ENCODE results near the gene DDX50.

Gene DDX50

GRCh38 chr10:68870545-68871104 lies 30.5 kb upstream of the DDX50 start:
- Histone ChIP-seq H3K9ac (ENCODE audit: low read length) (no peak overlapping the region), H3K27ac (ENCODE audit: low read depth, low read length) (no peak overlapping the region), H2BK120ac (ENCODE audit: insufficient read depth, low read length, poor library complexity) (no peak overlapping the region), H3K27me3 (ENCODE audit: insufficient read depth, low read length) (no peaks in the 10 kb centered on the region), H3K36me3 (ENCODE audit: control insufficient read depth in 1 of 2, insufficient read depth in 2 of 2, low read length in 2 of 2) (no peaks in the 10 kb centered on the region), H3K79me2 (ENCODE audit: control insufficient read depth, insufficient read depth, low read length, poor library complexity) (no peaks in the 10 kb centered on the region), H2BK12ac (ENCODE audit: low read length) (no peak overlapping the region), H3K23ac (ENCODE audit: low read length) (no peak overlapping the region), H4K8ac (ENCODE audit: low read depth, low read length) (no peak overlapping the region), H3K4me2 (ENCODE audit: low read length) (no peak overlapping the region), H2BK5ac (ENCODE audit: low read depth, low read length, poor library complexity) (no peak overlapping the region), H4K91ac (ENCODE audit: low read depth, low read length) (no peak overlapping the region), H3K79me1 (ENCODE audit: low read length) (no peaks in the 10 kb centered on the region), H3K4me1 (ENCODE audit: control insufficient read depth in 1 of 2, insufficient read depth in 2 of 2, low read length in 2 of 2) (no peaks in the 10 kb centered on the region), H3K18ac (ENCODE audit: low read length) (no peak overlapping the region), H3K4me3 (ENCODE audit: low read depth, low read length) (no peak overlapping the region), H3K9me3 (ENCODE audit: insufficient read depth, low read depth, low read length) (peaks cover 6% of the 10 kb centered on the region), H2AK5ac (ENCODE audit: low read length) (no peak overlapping the region), H2AFZ (ENCODE audit: insufficient read depth, low read length, poor library complexity) (no peak overlapping the region), H3K14ac (ENCODE audit: low read length) (no peak overlapping the region), H3K4ac (ENCODE audit: low read depth, low read length) (no peak overlapping the region), H4K12ac (ENCODE audit: low read depth, low read length) (no peak overlapping the region)
- WGBS (ENCODE audit: extremely low coverage, insufficient coverage, insufficient read length): no CpG with 5 or more reads among the region's 3 CpGs
- DNase-seq: no peak

- Histone ChIP-seq H2BK12ac (ENCODE audit: low read length) (no peak overlapping the region), H3K23ac (ENCODE audit: low read length) (no peak overlapping the region), H3K27ac (ENCODE audit: low read depth, low read length) (no peak overlapping the region), H2AFZ (ENCODE audit: insufficient read depth, low read length, poor library complexity) (no peak overlapping the region), H3K4ac (ENCODE audit: low read depth, low read length) (no peak overlapping the region), H3K9ac (ENCODE audit: low read length) (no peak overlapping the region), H4K12ac (ENCODE audit: low read depth, low read length) (no peak overlapping the region), H3K14ac (ENCODE audit: low read length) (no peak overlapping the region), H2BK120ac (ENCODE audit: insufficient read depth, low read length, poor library complexity) (no peak overlapping the region), H3K4me3 (ENCODE audit: low read depth, low read length) (no peak overlapping the region), H3K4me2 (ENCODE audit: low read length) (peak overlapping the region; percentile 45), H3K79me2 (ENCODE audit: control insufficient read depth, insufficient read depth, low read length, poor library complexity) (no peaks in the 10 kb centered on the region), H3K36me3 (ENCODE audit: control insufficient read depth in 1 of 2, insufficient read depth in 2 of 2, low read length in 2 of 2) (no peaks in the 10 kb centered on the region), H2AK5ac (ENCODE audit: low read length) (no peak overlapping the region), H3K18ac (ENCODE audit: low read length) (no peak overlapping the region), H3K4me1 (ENCODE audit: control insufficient read depth in 1 of 2, insufficient read depth in 2 of 2, low read length in 2 of 2) (no peaks in the 10 kb centered on the region), H3K9me3 (ENCODE audit: insufficient read depth, low read depth, low read length) (peaks cover 6% of the 10 kb centered on the region), H4K8ac (ENCODE audit: low read depth, low read length) (no peak overlapping the region), H3K79me1 (ENCODE audit: low read length) (no peaks in the 10 kb centered on the region), H3K27me3 (ENCODE audit: insufficient read depth, low read length) (no peaks in the 10 kb centered on the region), H2BK5ac (ENCODE audit: low read depth, low read length, poor library complexity) (no peak overlapping the region), H4K91ac (ENCODE audit: low read depth, low read length) (no peak overlapping the region)
- WGBS (ENCODE audit: extremely low coverage, insufficient coverage, insufficient read length): no CpG with 5 or more reads among the region's 6 CpGs
- no peak for DNase-seq
Measured at GRCh38 chr10:68871105-68871711, 29.9 kb upstream of the DDX50 start.

GRCh38 chr10:68871731-68872342 lies 29.3 kb upstream of the DDX50 start:
- H3K27ac ChIP-seq (ENCODE audit: low read depth, low read length): no peak overlapping the region
- H2AFZ ChIP-seq (ENCODE audit: insufficient read depth, low read length, poor library complexity): no peak overlapping the region
- H3K14ac ChIP-seq (ENCODE audit: low read length): no peak overlapping the region
- no peaks in the 10 kb centered on the region for H3K79me2 ChIP-seq (ENCODE audit: control insufficient read depth, insufficient read depth, low read length, poor library complexity)
- H3K23ac ChIP-seq (ENCODE audit: low read length): no peak overlapping the region
- H3K27me3 ChIP-seq (ENCODE audit: insufficient read depth, low read length): no peaks in the 10 kb centered on the region
- no peak overlapping the region for H4K8ac ChIP-seq (ENCODE audit: low read depth, low read length)
- no peak overlapping the region for H2BK5ac ChIP-seq (ENCODE audit: low read depth, low read length, poor library complexity)
- no peak for DNase-seq
- H4K91ac ChIP-seq (ENCODE audit: low read depth, low read length): no peak overlapping the region
- H3K9me3 ChIP-seq (ENCODE audit: insufficient read depth, low read depth, low read length): peaks cover 6% of the 10 kb centered on the region
- H3K4me3 ChIP-seq (ENCODE audit: low read depth, low read length): no peak overlapping the region
- no peak overlapping the region for H4K12ac ChIP-seq (ENCODE audit: low read depth, low read length)
- H2BK120ac ChIP-seq (ENCODE audit: insufficient read depth, low read length, poor library complexity): no peak overlapping the region
- no peaks in the 10 kb centered on the region for H3K79me1 ChIP-seq (ENCODE audit: low read length)
- H2BK12ac ChIP-seq (ENCODE audit: low read length): no peak overlapping the region
- no peak overlapping the region for H3K18ac ChIP-seq (ENCODE audit: low read length)
- no peak overlapping the region for H3K4ac ChIP-seq (ENCODE audit: low read depth, low read length)
- no peak overlapping the region for H3K9ac ChIP-seq (ENCODE audit: low read length)
- H3K4me1 ChIP-seq (ENCODE audit: control insufficient read depth in 1 of 2, insufficient read depth in 2 of 2, low read length in 2 of 2): no peaks in the 10 kb centered on the region
- no CpG with 5 or more reads among the region's 5 CpGs for WGBS (ENCODE audit: extremely low coverage, insufficient coverage, insufficient read length)
- no peaks in the 10 kb centered on the region for H3K36me3 ChIP-seq (ENCODE audit: control insufficient read depth in 1 of 2, insufficient read depth in 2 of 2, low read length in 2 of 2)
- no peak overlapping the region for H2AK5ac ChIP-seq (ENCODE audit: low read length)
- H3K4me2 ChIP-seq (ENCODE audit: low read length): peak overlapping the region; percentile 45

DNA sequence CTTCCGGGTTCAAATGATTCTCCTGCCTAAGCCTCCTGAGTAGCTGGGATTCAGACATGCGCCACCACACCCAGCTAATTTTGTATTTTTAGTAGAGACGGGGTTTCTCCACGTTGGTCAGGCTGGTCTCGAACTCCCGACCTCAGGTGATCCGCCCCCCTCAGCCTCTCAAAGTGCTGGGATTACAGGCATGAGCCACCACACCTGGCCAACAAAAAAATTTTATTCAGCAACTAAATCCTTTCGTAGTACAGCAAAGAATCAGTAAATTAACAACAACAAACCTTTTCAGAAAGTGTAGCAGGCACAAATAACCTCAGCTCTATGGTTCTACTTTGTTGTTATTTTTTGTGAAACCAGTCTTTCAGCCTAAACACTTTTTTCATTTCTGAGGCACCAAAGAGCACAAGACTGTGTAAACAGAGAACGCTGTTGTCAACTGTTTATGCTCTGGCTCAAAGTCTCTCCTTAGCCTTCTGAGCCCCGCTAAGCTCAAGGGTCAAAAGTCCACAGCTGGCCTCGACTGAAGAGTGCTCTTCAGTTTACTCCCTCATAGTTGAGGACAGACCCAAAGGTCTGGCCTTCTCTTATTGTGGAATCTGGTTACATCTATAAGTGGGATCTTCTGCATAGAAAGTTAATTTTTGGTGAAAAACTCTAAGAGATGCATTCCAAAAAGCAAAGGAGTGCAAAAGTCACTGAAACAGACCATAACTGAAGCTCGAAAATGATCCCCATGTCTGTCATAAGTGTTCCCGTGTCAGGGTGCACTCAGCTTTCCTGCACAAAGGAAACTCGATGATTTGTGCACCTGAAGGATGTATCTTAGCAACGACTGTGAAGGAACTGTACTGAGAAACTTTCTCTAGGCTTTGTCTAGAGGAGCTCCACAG lies 24.6 kb upstream of the DDX50 start:
- no peaks in the 10 kb centered on the region for H3K27me3 ChIP-seq (ENCODE audit: insufficient read depth, low read length)
- H3K4me3 ChIP-seq (ENCODE audit: low read depth, low read length): no peak overlapping the region
- no peaks in the 10 kb centered on the region for H3K4me1 ChIP-seq (ENCODE audit: control insufficient read depth in 1 of 2, insufficient read depth in 2 of 2, low read length in 2 of 2)
- no peak overlapping the region for H2BK120ac ChIP-seq (ENCODE audit: insufficient read depth, low read length, poor library complexity)
- no peaks in the 10 kb centered on the region for H3K79me2 ChIP-seq (ENCODE audit: control insufficient read depth, insufficient read depth, low read length, poor library complexity)
- no peak overlapping the region for H4K12ac ChIP-seq (ENCODE audit: low read depth, low read length)
- H4K91ac ChIP-seq (ENCODE audit: low read depth, low read length): no peak overlapping the region
- no peak overlapping the region for H4K8ac ChIP-seq (ENCODE audit: low read depth, low read length)
- H3K4ac ChIP-seq (ENCODE audit: low read depth, low read length): no peak overlapping the region
- H3K23ac ChIP-seq (ENCODE audit: low read length): no peak overlapping the region
- H3K14ac ChIP-seq (ENCODE audit: low read length): no peak overlapping the region
- no peak overlapping the region for H3K9ac ChIP-seq (ENCODE audit: low read length)
- H2AFZ ChIP-seq (ENCODE audit: insufficient read depth, low read length, poor library complexity): no peak overlapping the region
- no peaks in the 10 kb centered on the region for H3K79me1 ChIP-seq (ENCODE audit: low read length)
- no peak overlapping the region for H2BK5ac ChIP-seq (ENCODE audit: low read depth, low read length, poor library complexity)
- no peaks in the 10 kb centered on the region for H3K36me3 ChIP-seq (ENCODE audit: control insufficient read depth in 1 of 2, insufficient read depth in 2 of 2, low read length in 2 of 2)
- no peak overlapping the region for H2BK12ac ChIP-seq (ENCODE audit: low read length)
- no CpG with 5 or more reads among the region's 15 CpGs for WGBS (ENCODE audit: extremely low coverage, insufficient coverage, insufficient read length)
- H3K27ac ChIP-seq (ENCODE audit: low read depth, low read length): no peak overlapping the region
- no peak overlapping the region for H3K4me2 ChIP-seq (ENCODE audit: low read length)
- no peaks in the 10 kb centered on the region for H3K9me3 ChIP-seq (ENCODE audit: insufficient read depth, low read depth, low read length)
- no peak overlapping the region for H2AK5ac ChIP-seq (ENCODE audit: low read length)
- DNase-seq: no peak
- H3K18ac ChIP-seq (ENCODE audit: low read length): no peak overlapping the region

Measured in trophoblast cell (in vitro differentiated cells and primary cell).